SW 1271 (cell line): ENCODE results near the gene SHISA5.
"Not testable (repeated sequence)": the region's sequence is repeated elsewhere in the genome, so short reads cannot be mapped to it uniquely, and the experiment has no call there.

Source experiments
- DNase-seq, 2 experiments: peaks; one replicate each; lab custom pipeline; 2025; lab: John Stamatoyannopoulos, UW

SHISA5 gene

GRCh38 chr3:48477959-48478520 lies 25.9 kb downstream of the SHISA5 start:
- no peak for DNase-seq

- no peak for DNase-seq
Observed at GRCh38 chr3:48476426-48477053, 27.4 kb downstream of the SHISA5 start.

DNA sequence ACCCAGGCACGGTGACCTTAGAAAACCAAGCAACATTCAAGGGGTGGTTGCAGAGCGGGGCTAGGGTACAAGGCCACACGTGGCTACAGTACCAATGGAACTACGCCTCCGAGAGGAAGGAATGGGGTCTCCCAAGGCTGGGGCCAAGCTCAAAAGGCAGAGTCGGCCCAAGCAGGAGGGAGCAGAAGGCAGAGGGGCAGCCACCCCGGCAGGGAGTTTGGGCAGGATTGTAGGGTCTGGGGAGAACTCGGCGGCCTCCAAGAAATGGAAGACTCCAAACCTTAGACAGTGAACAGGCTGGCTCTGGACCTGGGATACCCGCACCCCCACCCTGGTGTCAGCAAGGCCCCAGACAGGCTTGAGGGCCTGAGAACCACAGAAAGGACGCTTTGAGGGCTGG lies 28.8 kb downstream of the SHISA5 start:
- no peak for DNase-seq

DNA sequence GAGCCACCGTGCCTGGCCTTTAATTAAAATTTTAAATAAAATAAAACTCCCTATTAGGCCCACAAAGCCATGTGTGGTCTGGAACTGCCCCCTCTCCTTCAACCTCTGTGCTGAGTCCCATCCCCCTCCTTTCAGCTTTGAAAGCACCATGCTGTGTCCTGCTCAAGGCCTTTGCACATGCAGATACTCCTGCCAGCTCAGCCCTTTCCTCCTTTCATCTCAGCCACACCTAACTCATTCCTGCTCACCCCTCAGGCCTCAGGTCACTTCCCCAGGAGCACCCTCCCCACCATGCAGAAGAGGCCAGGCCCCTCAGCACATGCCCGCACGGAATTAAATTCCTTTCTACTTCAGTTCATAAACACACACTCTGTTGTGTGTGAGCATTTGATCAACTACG lies 29.4 kb downstream of the SHISA5 start:
- no peak for DNase-seq

DNA sequence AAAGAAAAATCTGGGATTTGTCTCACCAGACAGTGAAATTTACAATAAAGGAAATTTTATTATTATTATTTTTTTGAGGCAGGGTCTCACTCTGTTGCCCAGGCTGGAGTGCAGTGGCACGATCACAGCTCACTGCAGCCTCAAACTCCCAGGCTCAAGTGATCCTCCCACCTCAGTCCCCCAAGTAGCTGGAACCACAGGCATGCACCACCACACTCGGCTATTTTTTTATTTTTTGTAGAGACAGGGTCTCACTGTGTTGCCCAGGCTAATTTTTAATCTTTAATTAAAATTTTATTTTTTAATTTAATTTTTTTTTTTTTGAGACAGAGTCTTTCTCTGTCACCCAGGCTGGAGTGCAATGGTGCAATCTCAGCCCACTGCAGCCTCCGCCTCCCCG lies 29.9 kb downstream of the SHISA5 start:
- DNase-seq, result not testable (repeated sequence)

DNA sequence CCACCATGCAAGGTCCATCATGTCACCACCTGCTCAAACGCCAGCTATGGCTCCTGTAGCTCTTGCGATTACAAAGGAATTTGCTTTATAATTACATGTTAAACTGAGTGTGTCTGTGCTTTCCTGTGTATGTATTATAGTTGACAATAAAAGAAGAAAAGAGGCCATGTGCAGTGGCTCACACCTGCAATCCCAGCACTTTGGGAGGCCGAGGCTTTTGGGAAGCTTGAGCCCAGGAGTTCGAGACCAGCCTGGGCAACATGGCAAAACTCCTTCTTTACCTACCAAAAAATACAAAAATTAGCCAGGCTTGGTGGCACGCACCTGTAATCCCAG lies 30.4 kb downstream of the SHISA5 start:
- no peak for DNase-seq

GRCh38 chr3:48472923-48473616 lies 30.9 kb downstream of the SHISA5 start:
- DNase-seq, result peak; percentile 72 to 87

DNA sequence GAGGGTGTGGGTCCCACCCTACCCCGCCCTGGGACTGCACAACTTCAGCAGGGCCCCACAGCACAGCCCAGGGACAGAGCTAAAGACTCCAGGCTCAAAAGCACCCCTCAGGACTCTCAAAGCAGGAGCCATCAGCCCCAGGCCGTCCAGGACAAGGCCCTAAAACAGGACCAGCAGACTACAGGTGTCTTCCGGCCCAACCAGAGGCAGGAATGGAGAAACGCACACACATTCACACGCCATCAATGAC lies 31.4 kb downstream of the SHISA5 start:
- no peak for DNase-seq

DNA sequence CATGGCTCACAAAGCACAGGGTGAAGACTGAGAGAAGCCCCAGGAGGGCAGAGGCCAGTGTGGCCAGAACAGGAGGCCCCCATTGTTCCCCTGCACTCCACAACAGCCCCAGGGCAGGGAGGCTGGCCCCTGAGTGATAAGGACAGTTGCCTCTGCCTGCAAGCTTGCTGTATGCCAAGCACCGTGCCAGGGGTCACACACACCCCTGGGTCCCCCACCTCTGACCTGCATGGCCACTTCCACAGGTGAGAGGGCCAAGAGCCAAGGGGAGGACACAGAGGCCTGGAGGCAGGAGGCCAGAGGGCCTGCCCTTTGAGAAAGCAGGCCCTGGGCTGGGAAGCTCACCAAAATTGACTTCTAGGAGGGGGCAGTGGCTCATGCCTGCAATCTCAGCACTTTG lies 33.7 kb downstream of the SHISA5 start:
- no peak for DNase-seq

DNA sequence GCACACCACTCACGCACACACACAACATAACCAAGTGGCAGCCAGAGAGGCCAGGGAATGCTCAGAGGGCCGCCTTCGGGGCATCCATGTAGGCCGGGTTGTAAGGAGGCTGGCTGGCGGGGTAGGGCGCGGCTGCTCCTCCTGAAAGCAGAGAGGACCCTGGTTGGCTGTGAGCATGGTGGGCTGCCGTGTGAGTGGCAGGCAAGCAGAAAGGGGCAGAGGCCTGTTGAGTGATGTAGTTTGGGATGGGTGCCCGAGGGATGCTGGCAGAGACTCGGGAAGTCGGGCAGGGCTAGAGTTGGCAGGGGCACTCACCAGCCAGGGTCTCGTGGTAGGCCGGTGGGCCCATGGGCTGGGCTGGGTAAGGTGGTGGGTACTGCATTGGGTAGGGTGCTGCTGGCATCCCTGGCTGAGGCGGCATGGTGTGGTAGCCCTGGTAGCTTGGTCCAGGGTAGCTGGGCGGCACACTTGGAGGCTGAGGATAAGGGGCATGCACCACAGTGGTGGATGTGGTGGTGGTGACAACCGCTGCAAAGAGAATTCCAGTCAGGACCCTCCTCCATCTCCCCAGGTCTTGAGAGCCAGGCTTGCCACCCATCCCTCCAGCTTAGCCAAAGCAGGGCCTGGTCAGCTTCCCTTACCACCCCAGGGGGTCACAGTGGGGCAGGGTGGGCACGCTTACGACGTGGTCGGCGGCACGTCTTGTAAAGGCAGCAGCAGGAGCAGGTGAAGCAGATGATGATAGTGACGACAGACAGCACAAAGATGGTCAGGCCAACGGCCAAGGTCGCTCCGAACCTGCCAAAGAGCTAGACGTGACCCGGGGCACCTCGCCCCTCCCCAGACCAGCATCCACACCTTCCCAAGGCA lies 34.7 kb downstream of the SHISA5 start:
- DNase-seq, result no peak

DNA sequence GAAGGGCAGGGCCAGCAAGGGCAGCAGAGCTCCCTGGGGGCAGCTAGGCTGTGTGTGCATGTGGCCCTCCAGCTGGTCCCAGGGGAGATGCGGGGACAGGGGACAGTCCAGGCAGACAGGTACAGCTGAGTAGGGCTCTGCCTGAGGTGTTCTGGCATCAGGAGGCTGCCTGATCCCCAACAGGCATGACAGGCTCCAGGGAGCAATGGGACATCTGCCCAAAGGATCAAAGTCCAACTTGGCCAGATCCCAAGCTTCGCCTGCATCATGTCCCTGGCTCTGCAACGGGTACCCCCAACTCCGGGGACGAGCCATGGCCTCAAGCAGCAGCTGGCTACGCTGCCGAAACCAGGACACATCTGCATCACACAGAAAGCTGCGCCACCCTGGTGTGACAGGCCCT lies 35.6 kb downstream of the SHISA5 start:
- DNase-seq, result no peak

GRCh38 chr3:48467473-48468267 lies 36.3 kb downstream of the SHISA5 start:
- DNase-seq, result no peak

DNA sequence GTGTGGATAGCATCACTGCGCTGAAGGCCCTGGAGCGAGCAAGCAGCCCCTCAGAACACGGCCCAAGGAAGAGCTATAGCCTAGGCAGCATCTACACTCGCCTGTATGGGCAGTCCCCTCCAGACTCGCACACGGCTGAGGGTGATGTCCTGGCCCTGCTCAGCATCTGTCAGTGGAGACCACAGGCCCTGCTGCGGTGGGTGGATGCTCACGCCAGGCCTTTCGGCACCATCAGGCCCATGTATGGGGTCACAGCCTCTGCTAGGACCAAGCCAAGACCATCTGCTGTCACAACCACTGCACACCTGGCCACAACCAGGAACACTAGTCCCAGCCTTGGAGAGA lies 36.9 kb downstream of the SHISA5 start:
- no peak for DNase-seq

- peak in 1 of 2 experiments; percentile 35 for DNase-seq
Observed at GRCh38 chr3:48466386-48467109, 37.4 kb downstream of the SHISA5 start.

GRCh38 chr3:48465531-48466378 lies 38.2 kb downstream of the SHISA5 start:
- DNase-seq, result peak; percentile 94 to 96

DNA sequence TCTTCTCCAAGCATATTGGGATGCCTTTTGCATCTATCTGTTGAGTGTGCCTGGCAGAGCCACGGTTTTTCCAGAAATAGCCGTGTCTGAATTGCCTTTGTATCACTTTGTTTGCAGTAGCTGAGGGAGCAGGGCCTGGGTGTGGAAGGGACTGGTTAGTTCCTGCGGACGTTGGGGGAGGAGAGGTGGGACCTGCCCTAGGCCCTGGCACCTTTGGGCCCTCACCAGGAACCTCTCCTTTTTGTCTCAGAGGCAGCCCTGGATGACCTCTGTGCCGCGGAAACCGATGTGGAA lies 38.8 kb downstream of the SHISA5 start:
- DNase-seq, result no peak

GRCh38 chr3:48464713-48465221 lies 39.2 kb downstream of the SHISA5 start:
- DNase-seq, result no peak

DNA sequence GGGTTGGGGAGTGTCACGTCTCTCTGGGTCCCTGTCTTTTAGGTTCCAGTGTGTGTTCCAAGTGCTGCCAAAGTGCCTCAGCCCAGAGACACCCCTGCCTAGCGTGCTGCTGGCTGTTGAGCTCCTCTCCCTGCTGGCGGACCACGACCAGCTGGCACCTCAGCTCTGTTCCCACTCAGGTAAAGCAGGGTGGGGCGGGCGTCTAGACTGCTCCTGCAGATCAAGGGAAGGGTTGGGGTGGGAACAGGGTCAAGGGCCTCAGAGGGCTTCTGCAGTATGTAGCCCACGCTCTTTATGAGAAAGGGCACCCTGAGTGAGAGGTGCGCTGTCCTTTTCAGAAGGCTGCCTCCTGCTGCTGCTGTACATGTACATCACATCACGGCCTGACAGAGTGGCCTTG lies 40.3 kb downstream of the SHISA5 start:
- DNase-seq, result no peak

DNA sequence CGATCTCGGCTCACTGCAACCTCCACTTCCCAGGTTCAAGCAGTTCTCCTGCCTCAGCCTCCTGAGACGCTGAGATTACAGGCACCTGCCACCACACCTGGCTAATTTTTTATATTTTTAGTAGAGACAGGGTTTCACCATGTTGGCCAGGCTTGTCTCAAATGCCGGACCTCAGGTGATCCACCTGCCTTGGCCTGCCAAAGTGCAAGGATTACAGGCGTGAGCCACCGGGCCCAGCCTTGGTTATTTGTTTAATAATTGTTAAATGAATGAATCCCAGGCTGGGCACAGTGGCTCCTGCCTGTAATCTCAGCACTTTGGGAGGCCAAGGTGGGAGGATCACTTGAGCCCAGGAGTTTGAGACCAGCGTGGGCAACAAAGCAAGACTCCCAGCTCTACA lies 42.2 kb downstream of the SHISA5 start:
- not testable (repeated sequence) for DNase-seq

GRCh38 chr3:48460517-48460902 lies 43.5 kb downstream of the SHISA5 start:
- no peak for DNase-seq
